CD14-positive monocyte (primary cell): ENCODE results near the gene TMEM92. TPM values are rescaled to one million over a fixed set of nuclear protein-coding genes. Genes with fewer than 3 reads are reported as not detected.

Source experiments
- DNase-seq, 3 donors: peaks; one replicate each; pipeline ENCODE4 v3.0.0-alpha.2; 2011 to 2022
- H2AFZ ChIP-seq: 2 replicates; pipeline ENCODE4 v1.6.0; 2012; ENCODE audit warnings: mild to moderate bottlenecking, low read depth, low read length, inconsistent platforms; ENCODE audit not compliant: insufficient read depth, poor library complexity, severe bottlenecking
- H3K27ac ChIP-seq, 2 donors: 1 replicate in 1 of 2; 2 replicates in 1 of 2; pipeline ENCODE4 v1.5.1; 2012 to 2013; ENCODE audit warnings: low read length in 2 of 2, control low read depth in 1 of 2, inconsistent platforms in 1 of 2, low read depth in 1 of 2, mild to moderate bottlenecking in 1 of 2
- H3K27me3 ChIP-seq, 2 donors: one replicate each; pipeline versions ENCODE4 v1.6.0 to v1.6.1; 2011 to 2013; ENCODE audit warnings: low read length in 2 of 2; ENCODE audit not compliant: control insufficient read depth in 2 of 2, insufficient read depth in 2 of 2
- H3K36me3 ChIP-seq, 2 donors: replicated peaks in 1 of 2; 1 replicate in 1 of 2; 2 replicates in 1 of 2; pipeline versions ENCODE4 v1.5.1 to v1.6.1; 2012 to 2013; ENCODE audit warnings: low read length in 2 of 2, control low read depth in 1 of 2, inconsistent platforms in 1 of 2, mild to moderate bottlenecking in 1 of 2; ENCODE audit not compliant: insufficient read depth in 2 of 2, control insufficient read depth in 1 of 2
- H3K4me1 ChIP-seq, 2 donors: 1 replicate in 1 of 2; 2 replicates in 1 of 2; pipeline versions ENCODE4 v1.5.1 to v1.6.1; 2012 to 2013; ENCODE audit warnings: low read length in 2 of 2, control low read depth in 1 of 2, inconsistent platforms in 1 of 2, mild to moderate bottlenecking in 1 of 2, moderate library complexity in 1 of 2; ENCODE audit not compliant: insufficient read depth in 2 of 2, control insufficient read depth in 1 of 2
- H3K4me2 ChIP-seq: replicated peaks from 2 replicates; pipeline ENCODE3; 2012; ENCODE audit warnings: low read length, moderate library complexity, mild to moderate bottlenecking; ENCODE audit not compliant: poor library complexity, severe bottlenecking; ENCODE audit errors: extremely low read depth
- H3K4me3 ChIP-seq, 3 experiments: fragments of 200-600 bp in 1 of 3; sonication (generic) in 1 of 3; replicated peaks in 1 of 3; 1 replicate in 2 of 3; 2 replicates in 1 of 3; pipeline ENCODE4 v1.5.1; 2011 to 2013; ENCODE audit warnings: low read length in 3 of 3, mild to moderate bottlenecking in 3 of 3, control low read depth in 2 of 3, low read depth in 2 of 3, inconsistent platforms in 1 of 3, moderate library complexity in 1 of 3
- H3K79me2 ChIP-seq: 2 replicates; pipeline ENCODE4 v1.6.0; 2012; ENCODE audit warnings: mild to moderate bottlenecking, control low read depth, inconsistent platforms, low read length, moderate library complexity; ENCODE audit not compliant: insufficient read depth
- H3K9ac ChIP-seq: 2 replicates; pipeline ENCODE4 v1.6.0; 2017; ENCODE audit warnings: low read length, mild to moderate bottlenecking; ENCODE audit not compliant: insufficient read depth, poor library complexity, severe bottlenecking
- H3K9me3 ChIP-seq, 2 donors: replicated peaks in 1 of 2; 1 replicate in 1 of 2; 2 replicates in 1 of 2; pipeline versions ENCODE4 v1.5.1 to v1.6.1; 2012 to 2013; ENCODE audit warnings: low read length in 2 of 2, control low read depth in 1 of 2; ENCODE audit not compliant: control insufficient read depth in 1 of 2, insufficient read depth in 1 of 2
- H4K20me1 ChIP-seq: 2 replicates; pipeline ENCODE4 v1.6.0; 2012; ENCODE audit warnings: mild to moderate bottlenecking, low read length, control low read depth, moderate library complexity; ENCODE audit not compliant: insufficient read depth
- H3K27ac Mint-ChIP-seq, 7 donors: one replicate each; pipeline ENCODE4 v1.8.0; 2020; ENCODE audit warnings: mild to moderate bottlenecking in 7 of 7, mixed read lengths in 7 of 7, moderate library complexity in 6 of 7, inconsistent platforms in 2 of 7
- H3K27me3 Mint-ChIP-seq, 3 donors: one replicate each; pipeline ENCODE4 v1.8.0; 2021 to 2022; ENCODE audit warnings: low read depth in 3 of 3, mild to moderate bottlenecking in 3 of 3, mixed read lengths in 3 of 3, moderate library complexity in 3 of 3, inconsistent platforms in 1 of 3
- H3K36me3 Mint-ChIP-seq, 2 donors: one replicate each; pipeline ENCODE4 v1.8.0; 2020; ENCODE audit warnings: mixed read lengths in 2 of 2, inconsistent platforms in 1 of 2, mild to moderate bottlenecking in 1 of 2
- H3K4me1 Mint-ChIP-seq: one replicate; pipeline ENCODE4 v1.8.0; 2020; ENCODE audit warnings: mild to moderate bottlenecking, mixed read lengths
- H3K4me3 Mint-ChIP-seq, 2 donors: one replicate each; pipeline ENCODE4 v1.8.0; 2020; ENCODE audit warnings: mild to moderate bottlenecking in 2 of 2, mixed read lengths in 2 of 2, moderate library complexity in 1 of 2
- H3K9me3 Mint-ChIP-seq, 7 donors: one replicate each; pipeline ENCODE4 v1.8.0; 2020 to 2022; ENCODE audit warnings: mixed read lengths in 7 of 7, mild to moderate bottlenecking in 6 of 7, moderate library complexity in 6 of 7, inconsistent platforms in 2 of 7
- CTCF ChIP-seq: fragments of 200-600 bp; IDR thresholded peaks from one replicate; pipeline ENCODE4 v1.8.0; 2022; ENCODE audit warnings: antibody characterized with exemption, mild to moderate bottlenecking
- WGBS: methylation state at CpG from one replicate; pipeline ENCODE4 v1.1.5; 2013; ENCODE audit warnings: missing lambda C conversion rate; ENCODE audit not compliant: insufficient coverage; 5-methylcytosine and 5-hydroxymethylcytosine counted together
- intact Hi-C, 2 donors: fragments of 100-400 bp; cut with micrococcal nuclease; formaldehyde crosslinking; loops; one replicate each; pipeline versions ENCODE4 v1.15.0 to v1.15.1; 2023
- polyA plus RNA-seq, 3 donors: library from polyadenylated mRNA; depleted of rRNA in 1 of 3; unstranded in 2 of 3; stranded (reverse) in 1 of 3; fragments of 300-500 nt in 2 of 3; fragments of >200 nt in 1 of 3; fragmentation: Illumina TruSeq in 2 of 3; gene quantifications; 1 replicate in 2 of 3; 2 replicates in 1 of 3; pipeline ENCODE4 v1.2.3, GENCODE V29; 2012 to 2021

Gene TMEM92
- polyA plus RNA-seq, 3 donors: not detected

- 4% methylated on average over 3 of the region's 10 CpGs for WGBS
- Mint-ChIP-seq H3K27me3 (peaks cover 7 to 18% (median 10%) of the 10 kb centered on the region in 3 donors), H3K9me3 (no peaks in the 10 kb centered on the region), H3K4me3 (no peak overlapping the region), H3K4me1 (peaks cover 6% of the 10 kb centered on the region), H3K27ac (peak overlapping the region in 2 of 7 donors; percentile 57 to 73), H3K36me3 (no peaks in the 10 kb centered on the region)
- DNase-seq: no peak
- Histone ChIP-seq H3K4me3 (no peak overlapping the region), H3K79me2 (no peaks in the 10 kb centered on the region), H3K9me3 (no peaks in the 10 kb centered on the region), H2AFZ (no peak overlapping the region), H3K4me2 (no peak overlapping the region), H3K36me3 (no peaks in the 10 kb centered on the region), H3K27me3 (peaks cover 0 to 4% of the 10 kb centered on the region in 2 donors), H3K4me1 (peaks cover 0 to under 1% of the 10 kb centered on the region in 2 donors), H3K9ac (no peak overlapping the region), H4K20me1 (no peaks in the 10 kb centered on the region), H3K27ac (no peak overlapping the region)
- intact Hi-C loops: loop anchor here in 1 of 2 donors (5.0 kb wide), 1 partner anchor 35 kb away; no protein-coding TSS in a partner anchor
- TF ChIP-seq CTCF: no peak
These were observed 7.0 kb upstream of the TMEM92 start for GRCh38 chr17:50267074-50267841.

DNA sequence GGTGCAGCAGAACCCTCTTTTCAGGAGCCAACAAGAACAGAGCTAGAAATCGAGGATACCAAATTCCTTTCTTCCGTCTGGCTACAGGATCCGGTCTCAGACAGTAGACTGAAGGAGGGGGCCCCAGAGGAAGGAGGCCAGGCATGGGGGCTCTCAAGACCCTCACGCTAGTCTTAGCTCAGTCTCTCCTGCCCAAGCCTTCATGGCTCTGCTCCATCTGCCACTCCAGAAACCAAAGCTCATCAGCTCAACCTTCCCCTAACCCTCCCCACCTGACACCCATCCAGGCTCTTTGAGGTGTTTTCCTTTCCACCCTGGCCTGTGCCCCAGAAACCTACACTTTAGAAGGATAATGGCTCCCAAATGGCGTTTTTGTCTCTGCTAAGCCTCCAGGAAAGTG is 6.2 kb upstream of the TMEM92 start:
- Mint-ChIP-seq H3K27ac (peak overlapping the region in 2 of 7 donors; percentile 1 to 73), H3K27me3 (peaks cover 9 to 25% (median 11%) of the 10 kb centered on the region in 3 donors), H3K9me3 (no peaks in the 10 kb centered on the region), H3K36me3 (no peaks in the 10 kb centered on the region), H3K4me1 (peaks cover 13% of the 10 kb centered on the region), H3K4me3 (no peak overlapping the region)
- 73% methylated on average over 5 of the region's 5 CpGs for WGBS
- no peak for DNase-seq
- Histone ChIP-seq H3K9ac (no peak overlapping the region), H3K79me2 (no peaks in the 10 kb centered on the region), H3K4me2 (no peak overlapping the region), H4K20me1 (no peaks in the 10 kb centered on the region), H3K27me3 (peaks cover 0 to 7% of the 10 kb centered on the region in 2 donors), H3K9me3 (no peaks in the 10 kb centered on the region), H2AFZ (no peak overlapping the region), H3K4me1 (peaks cover 7 to 8% of the 10 kb centered on the region in 2 donors), H3K4me3 (no peak overlapping the region), H3K36me3 (no peaks in the 10 kb centered on the region), H3K27ac (no peak overlapping the region)
- TF ChIP-seq CTCF: no peak
- intact Hi-C loops: loop anchor here in 1 of 2 donors (5.0 kb wide), 1 partner anchor 34 kb away; no protein-coding TSS in a partner anchor
